Gastroesophageal sphincter (tissue), 3 donors: ENCODE data around the gene TBC1D23.

Experiments
- CTCF ChIP-seq, 4 experiments: fragments of 200-600 bp in 2 of 4; fragments of 450-650 bp in 2 of 4; sonication (generic) in 1 of 4; IDR thresholded peaks; one replicate each; pipeline ENCODE4 v1.5.1; 2017 to 2019; ENCODE audit warnings: antibody characterized with exemption in 4 of 4, mild to moderate bottlenecking in 2 of 4, moderate library complexity in 2 of 4
- POLR2A ChIP-seq, 2 donors: fragments of 450-650 bp; IDR thresholded peaks; one replicate each; pipeline ENCODE4 v1.6.1; 2017; ENCODE audit warnings: antibody characterized with exemption in 2 of 2, mild to moderate bottlenecking in 2 of 2, moderate library complexity in 1 of 2
- POLR2AphosphoS5 ChIP-seq: sonication (generic); formaldehyde crosslinking; IDR thresholded peaks from one replicate; pipeline ENCODE4 v1.6.1; 2017; ENCODE audit warnings: antibody characterized with exemption

DNA sequence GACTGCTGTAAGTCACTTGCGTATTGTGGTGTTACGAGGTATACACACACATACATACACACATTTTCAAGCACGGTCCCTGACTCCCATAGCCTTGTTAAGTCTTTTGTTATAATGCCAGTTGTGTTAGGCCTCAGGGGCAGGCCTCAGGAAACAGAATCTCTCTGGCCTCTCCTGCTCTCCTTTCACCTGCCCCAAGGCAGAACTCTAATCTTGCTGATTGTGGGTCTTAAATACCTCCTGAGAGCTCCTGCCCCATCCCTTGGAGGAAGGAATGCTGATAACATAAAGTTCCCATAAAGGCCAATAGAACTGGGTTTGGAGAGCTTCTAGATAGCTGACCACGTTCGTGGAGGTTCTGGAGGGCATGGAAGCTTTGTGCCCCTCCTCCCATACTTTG, 69.9 kb downstream of the TBC1D23 start:
- TF ChIP-seq POLR2A (IDR thresholded peaks at IDR 0.05) = no peak
- no peak for TF ChIP-seq CTCF (IDR thresholded peaks at IDR 0.05)
- TF ChIP-seq POLR2AphosphoS5 = no peak
